GM23248 (cell line): ENCODE data around the gene ACSS2. TPM values are rescaled to one million over a fixed set of nuclear protein-coding genes. Genes with fewer than 3 reads are reported as not detected.

Experiments
- DNase-seq: peaks from one replicate; pipeline ENCODE4 v3.0.0-alpha.2; 2015
- H2AFZ ChIP-seq: fragments of 200-600 bp; sonication (generic); 2 replicates; pipeline ENCODE4 v1.6.1; 2016; ENCODE audit warnings: antibody characterized with exemption
- H3F3A ChIP-seq: fragments of 200-600 bp; sonication (generic); 2 replicates; pipeline ENCODE4 v1.6.1; 2016; ENCODE audit warnings: mild to moderate bottlenecking, antibody characterized with exemption, mixed run types; ENCODE audit not compliant: insufficient read depth
- H3K27ac ChIP-seq: fragments of 200-600 bp; sonication (generic); 2 replicates; pipeline ENCODE4 v1.5.1; 2016; ENCODE audit warnings: mild to moderate bottlenecking
- H3K27me3 ChIP-seq: fragments of 200-600 bp; sonication (generic); replicated peaks from 2 replicates; pipeline ENCODE4 v1.6.1; 2016; ENCODE audit warnings: mild to moderate bottlenecking; ENCODE audit not compliant: insufficient read depth
- H3K36me3 ChIP-seq: fragments of 200-600 bp; sonication (generic); 2 replicates; pipeline ENCODE4 v1.6.1; 2016; ENCODE audit warnings: low read depth, mild to moderate bottlenecking
- H3K4me1 ChIP-seq: fragments of 200-600 bp; sonication (generic); 2 replicates; pipeline ENCODE4 v1.6.1; 2016; ENCODE audit warnings: mild to moderate bottlenecking; ENCODE audit not compliant: insufficient read depth
- H3K4me2 ChIP-seq: fragments of 200-600 bp; sonication (generic); one replicate; pipeline ENCODE4 v1.6.1; 2016; ENCODE audit warnings: mild to moderate bottlenecking; ENCODE audit not compliant: unreplicated experiment
- H3K4me3 ChIP-seq: fragments of 200-600 bp; sonication (generic); 2 replicates; pipeline ENCODE4 v1.5.1; 2016; ENCODE audit warnings: mild to moderate bottlenecking
- H3K79me2 ChIP-seq: fragments of 200-600 bp; sonication (generic); 2 replicates; pipeline ENCODE4 v1.6.1; 2016; ENCODE audit warnings: mild to moderate bottlenecking; ENCODE audit not compliant: insufficient read depth
- H3K9ac ChIP-seq: fragments of 200-600 bp; sonication (generic); 2 replicates; pipeline ENCODE4 v1.6.1; 2016; ENCODE audit warnings: mild to moderate bottlenecking
- H3K9me2 ChIP-seq: fragments of 200-600 bp; sonication (generic); 2 replicates; pipeline ENCODE4 v1.6.1; 2016; ENCODE audit warnings: mixed run types, mild to moderate bottlenecking, moderate library complexity; ENCODE audit not compliant: insufficient read depth
- H3K9me3 ChIP-seq: fragments of 200-600 bp; sonication (generic); one replicate; pipeline ENCODE4 v1.6.1; 2017; ENCODE audit warnings: low read depth
- H4K20me1 ChIP-seq: fragments of 200-600 bp; sonication (generic); 2 replicates; pipeline ENCODE4 v1.6.0; 2016; ENCODE audit not compliant: insufficient read depth
- EZH2 ChIP-seq: fragments of 200-600 bp; sonication (generic); IDR thresholded peaks from 2 replicates; pipeline ENCODE4 v1.6.1; 2018; ENCODE audit warnings: antibody characterized with exemption, mild to moderate bottlenecking; ENCODE audit not compliant: insufficient read depth, poor library complexity, severe bottlenecking
- EZH2phosphoT487 ChIP-seq: fragments of 200-600 bp; sonication (generic); IDR thresholded peaks from 2 replicates; pipeline ENCODE4 v1.6.1; 2018; ENCODE audit warnings: antibody characterized with exemption, moderate library complexity, mild to moderate bottlenecking, low read depth; ENCODE audit not compliant: insufficient read depth
- WGBS, 2 experiments: methylation state at CpG; one replicate each; pipeline ENCODE4 v1.1.6; 2015 to 2017; ENCODE audit warnings: low lambda C conversion rate in 2 of 2, low coverage in 1 of 2; ENCODE audit errors: missing lambda C conversion rate in 2 of 2; 5-methylcytosine and 5-hydroxymethylcytosine counted together
- in situ Hi-C: fragments of 300-500 bp; cut with MboI; formaldehyde crosslinking; loops from 2 replicates; pipeline ENCODE4 v1.15.0; 2020
- polyA plus RNA-seq: library from polyadenylated mRNA; unstranded; fragments of >200 nt; fragmentation: Nextera tagmentation; extraction: Ambion mirVana; gene quantifications from 2 replicates; pipeline ENCODE4 v1.2.1, GENCODE V29; 2016
- total RNA-seq: library from RNA; depleted of rRNA; stranded (reverse); fragments of >200 nt; shearing (Covaris generic); gene quantifications from 2 replicates; pipeline ENCODE4 v1.2.3, GENCODE V29; 2014

Gene ACSS2
- total and polyA plus RNA-seq, 2 experiments from 2014 or later = 14.3 to 33.3 TPM

GRCh38 chr20:34849778-34850177 lies 26.6 kb upstream of the ACSS2 start:
- H3F3A ChIP-seq = no peaks in the 10 kb centered on the region
- H3K36me3 ChIP-seq = 0 out of 2 replicates have a peak, but pooled peaks cover 8% of the 10 kb centered on the region
- no peaks in the 10 kb centered on the region for H4K20me1 ChIP-seq
- no peak overlapping the region for H3K9ac ChIP-seq
- H2AFZ ChIP-seq = no peak overlapping the region
- H3K27me3 ChIP-seq = no peaks in the 10 kb centered on the region
- TF ChIP-seq EZH2phosphoT487 = no peak
- no peak for TF ChIP-seq EZH2
- no peaks in the 10 kb centered on the region for H3K9me3 ChIP-seq
- H3K27ac ChIP-seq = no peak overlapping the region
- in situ Hi-C loops = loop anchor here (25.0 kb wide), 1 partner anchor 363 kb away; no protein-coding TSS in a partner anchor
- H3K79me2 ChIP-seq = no peaks in the 10 kb centered on the region
- H3K4me2 ChIP-seq = no peak overlapping the region
- DNase-seq = no peak
- H3K4me3 ChIP-seq = no peak overlapping the region
- 83 to 86% methylated on average over 9 of the region's 9 CpGs for WGBS, 2 experiments
- no peaks in the 10 kb centered on the region for H3K9me2 ChIP-seq
- no peaks in the 10 kb centered on the region for H3K4me1 ChIP-seq

- 97 to 98% methylated on average over 9 to 14 of the region's 14 CpGs for WGBS, 2 experiments
- Histone ChIP-seq H3K27me3 (no peaks in the 10 kb centered on the region), H3K4me3 (no peak overlapping the region), H3K79me2 (no peaks in the 10 kb centered on the region), H2AFZ (no peak overlapping the region), H3F3A (no peaks in the 10 kb centered on the region), H3K27ac (no peak overlapping the region), H3K36me3 (0 out of 2 replicates have a peak, but pooled peaks cover 8% of the 10 kb centered on the region), H3K4me1 (no peaks in the 10 kb centered on the region), H3K9me2 (no peaks in the 10 kb centered on the region), H4K20me1 (no peaks in the 10 kb centered on the region), H3K9ac (no peak overlapping the region), H3K9me3 (no peaks in the 10 kb centered on the region), H3K4me2 (no peak overlapping the region)
- TF ChIP-seq EZH2phosphoT487 = no peak
- TF ChIP-seq EZH2 = no peak
- no peak for DNase-seq
- in situ Hi-C loops = no loop called here
Measured at GRCh38 chr20:34850969-34851368, 25.4 kb upstream of the ACSS2 start.

DNA sequence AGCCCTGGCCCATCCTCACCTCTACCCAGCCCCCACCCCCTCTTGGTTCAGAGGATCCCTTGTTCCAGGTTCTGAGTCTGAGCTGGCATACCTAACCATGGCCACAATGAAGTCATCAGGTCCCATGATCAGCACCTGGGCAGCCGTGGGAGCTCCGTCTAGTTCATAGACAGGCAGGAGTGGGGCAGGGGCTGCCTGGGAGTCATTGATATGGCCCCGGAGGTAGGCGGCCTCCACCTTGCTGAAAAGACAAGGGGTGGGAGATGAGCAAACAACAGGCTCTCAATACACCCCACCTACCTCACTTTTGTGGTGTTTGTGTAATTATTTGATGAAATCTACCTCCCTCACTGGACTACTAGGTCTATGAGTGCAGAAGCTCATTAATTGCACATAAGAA lies 24.1 kb upstream of the ACSS2 start:
- H3K79me2 ChIP-seq = no peaks in the 10 kb centered on the region
- H3K9ac ChIP-seq = no peak overlapping the region
- no peak overlapping the region for H3K27ac ChIP-seq
- TF ChIP-seq EZH2 (no peak), EZH2phosphoT487 (no peak)
- DNase-seq = no peak
- no peaks in the 10 kb centered on the region for H4K20me1 ChIP-seq
- no peak overlapping the region for H3K4me2 ChIP-seq
- in situ Hi-C loops = no loop called here
- H3K9me2 ChIP-seq = no peaks in the 10 kb centered on the region
- H3K27me3 ChIP-seq = no peaks in the 10 kb centered on the region
- H3K4me3 ChIP-seq = no peak overlapping the region
- H3K36me3 ChIP-seq = 0 out of 2 replicates have a peak, but pooled peaks cover 8% of the 10 kb centered on the region
- H3K4me1 ChIP-seq = no peaks in the 10 kb centered on the region
- H3F3A ChIP-seq = no peaks in the 10 kb centered on the region
- H3K9me3 ChIP-seq = no peaks in the 10 kb centered on the region
- no peak overlapping the region for H2AFZ ChIP-seq
- WGBS, 2 experiments = 86 to 90% methylated on average over 4 of the region's 4 CpGs

DNA sequence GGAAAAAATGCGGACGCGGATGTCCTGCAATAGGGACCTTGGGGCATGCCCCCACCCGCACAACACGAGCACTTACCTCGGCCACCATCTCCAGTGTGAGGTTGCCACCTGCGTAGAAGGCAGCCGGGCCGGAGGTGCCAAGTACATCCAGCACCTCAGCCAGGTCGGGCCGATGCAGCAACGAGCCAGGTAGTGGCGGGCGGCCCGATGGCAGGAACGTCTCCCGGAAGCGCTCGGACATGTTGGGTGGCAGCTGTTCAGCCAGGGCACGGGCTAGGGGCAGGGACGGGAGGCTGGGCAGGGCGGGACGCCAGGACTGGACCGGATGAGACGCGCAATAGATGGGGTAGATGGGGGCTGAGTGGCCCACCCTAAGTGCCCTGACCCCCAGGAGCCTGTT lies 17.0 kb upstream of the ACSS2 start:
- Histone ChIP-seq H3K79me2 (no peaks in the 10 kb centered on the region), H3K9ac (no peak overlapping the region), H3K27ac (no peak overlapping the region), H3K27me3 (no peaks in the 10 kb centered on the region), H2AFZ (no peak overlapping the region), H3K36me3 (no peaks in the 10 kb centered on the region), H4K20me1 (no peaks in the 10 kb centered on the region), H3K9me3 (no peaks in the 10 kb centered on the region), H3K4me3 (no peak overlapping the region), H3K9me2 (no peaks in the 10 kb centered on the region), H3F3A (no peaks in the 10 kb centered on the region), H3K4me2 (no peak overlapping the region), H3K4me1 (no peaks in the 10 kb centered on the region)
- 97 to 98% methylated on average over 21 to 26 of the region's 26 CpGs for WGBS, 2 experiments
- in situ Hi-C loops = no loop called here
- no peak for DNase-seq
- TF ChIP-seq EZH2phosphoT487 = no peak
- TF ChIP-seq EZH2 = no peak

DNA sequence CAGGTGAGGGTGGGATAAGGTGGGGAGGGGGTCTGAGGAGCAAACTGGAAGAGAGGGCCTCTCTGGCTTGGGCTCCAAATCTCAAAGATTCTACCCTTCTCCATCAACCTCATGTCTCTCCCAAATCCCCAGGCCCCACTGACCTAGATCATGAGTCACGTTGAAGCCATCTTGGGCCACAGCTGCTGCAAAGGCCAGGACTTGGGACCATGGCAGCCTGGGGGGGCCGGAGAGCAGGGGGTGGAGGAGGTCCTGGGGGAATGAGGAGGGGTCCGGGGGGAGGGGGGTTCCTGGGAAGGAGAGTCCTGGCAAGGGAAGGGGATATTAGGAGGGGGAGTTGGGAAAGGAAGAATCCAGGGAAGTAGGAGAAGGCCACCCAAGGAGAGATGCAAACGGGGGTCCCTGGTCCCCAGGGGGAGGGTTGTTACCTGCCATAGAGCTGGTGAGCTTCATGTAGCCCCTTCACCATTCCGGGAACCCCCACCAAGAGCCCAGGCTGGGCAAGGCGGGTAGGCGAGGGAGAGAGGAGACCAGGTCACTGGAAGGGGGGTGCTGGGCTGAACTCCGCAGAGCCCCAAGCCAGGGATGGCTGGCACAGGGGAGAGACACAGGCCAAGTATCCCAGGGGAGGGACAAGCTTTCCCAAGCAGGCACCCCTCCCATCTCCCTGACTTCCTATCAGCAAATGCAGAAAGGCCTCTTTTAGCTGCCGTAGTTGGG lies 16.4 kb upstream of the ACSS2 start:
- H3K9me3 ChIP-seq = no peaks in the 10 kb centered on the region
- TF ChIP-seq EZH2phosphoT487 (no peak), EZH2 (no peak)
- in situ Hi-C loops = no loop called here
- H4K20me1 ChIP-seq = no peaks in the 10 kb centered on the region
- no peak overlapping the region for H3K9ac ChIP-seq
- H3K9me2 ChIP-seq = no peaks in the 10 kb centered on the region
- no peaks in the 10 kb centered on the region for H3K4me1 ChIP-seq
- no peaks in the 10 kb centered on the region for H3K36me3 ChIP-seq
- H3K4me2 ChIP-seq = no peak overlapping the region
- no peak overlapping the region for H3K4me3 ChIP-seq
- H2AFZ ChIP-seq = no peak overlapping the region
- H3F3A ChIP-seq = no peaks in the 10 kb centered on the region
- no peaks in the 10 kb centered on the region for H3K27me3 ChIP-seq
- H3K79me2 ChIP-seq = no peaks in the 10 kb centered on the region
- no peak for DNase-seq
- no peak overlapping the region for H3K27ac ChIP-seq
- WGBS, 2 experiments = 85 to 92% methylated on average over 8 to 9 of the region's 9 CpGs
